Body of pancreas (tissue), 4 donors: ENCODE results near the gene LEFTY1.

Experiments
- POLR2A ChIP-seq, 3 donors: fragments of 450-650 bp; IDR thresholded peaks; one replicate each; pipeline ENCODE4 v1.6.1; 2016; ENCODE audit warnings: antibody characterized with exemption in 3 of 3, mild to moderate bottlenecking in 2 of 3
- TF ChIP-seq, protein P1 (sequence below), 7 experiments: fragments of 450-650 bp in 4 of 7; fragments of 200-600 bp in 3 of 7; sonication (generic) in 3 of 7; IDR thresholded peaks; one replicate each; pipeline ENCODE4 v1.5.1; 2016 to 2019; ENCODE audit warnings: antibody characterized with exemption in 7 of 7

DNA sequence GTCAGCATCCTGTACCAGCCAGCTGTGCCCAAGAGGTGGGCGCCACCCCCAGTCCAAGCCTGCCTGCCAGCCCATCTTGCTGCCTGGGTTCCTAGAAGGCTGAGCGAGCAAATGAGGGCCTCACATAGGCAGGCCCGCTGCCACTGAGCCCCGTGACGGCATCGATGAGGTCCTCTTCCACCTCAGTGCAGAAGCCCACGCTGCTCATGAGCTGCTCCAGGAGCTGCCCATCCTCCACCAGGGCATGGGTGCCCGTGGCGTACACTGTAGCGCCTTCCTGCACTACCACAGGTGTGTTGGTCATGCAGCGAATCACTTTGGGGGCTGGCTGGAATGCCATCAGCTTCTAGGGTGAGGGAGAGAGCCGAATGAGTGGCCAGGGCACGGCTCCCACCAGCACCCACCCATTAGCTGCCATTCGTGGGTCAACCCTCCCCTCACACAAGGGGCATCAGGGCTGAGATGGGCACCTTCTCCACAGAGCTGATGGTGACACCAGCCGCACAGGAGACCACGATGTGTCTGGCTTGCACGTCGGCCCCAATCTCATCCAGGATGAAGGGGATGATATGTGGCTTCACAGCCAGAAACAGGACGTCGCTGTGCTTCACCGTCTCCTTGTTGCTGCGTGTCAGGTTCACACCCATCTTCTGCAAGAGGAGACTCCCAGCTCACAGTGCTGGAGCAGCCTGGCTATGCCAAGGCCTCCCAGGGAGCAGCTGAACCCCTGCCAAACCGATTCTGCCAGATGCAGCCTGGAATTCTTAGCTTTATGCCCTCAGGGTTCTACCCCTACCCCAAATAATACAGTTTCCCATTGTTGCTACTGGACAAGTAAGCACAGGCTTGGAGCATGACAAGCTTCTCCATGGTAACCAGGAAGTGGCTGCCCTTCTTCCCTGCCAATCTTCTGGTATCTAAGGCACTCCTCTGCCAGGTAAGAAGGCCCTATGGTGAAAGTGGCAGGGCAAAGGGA lies 33.1 kb upstream of the LEFTY1 start:
- peak in 1 of 3 donors; percentile 21 for TF ChIP-seq POLR2A (IDR thresholded peaks at IDR 0.05)
- TF ChIP-seq, protein P1, sequence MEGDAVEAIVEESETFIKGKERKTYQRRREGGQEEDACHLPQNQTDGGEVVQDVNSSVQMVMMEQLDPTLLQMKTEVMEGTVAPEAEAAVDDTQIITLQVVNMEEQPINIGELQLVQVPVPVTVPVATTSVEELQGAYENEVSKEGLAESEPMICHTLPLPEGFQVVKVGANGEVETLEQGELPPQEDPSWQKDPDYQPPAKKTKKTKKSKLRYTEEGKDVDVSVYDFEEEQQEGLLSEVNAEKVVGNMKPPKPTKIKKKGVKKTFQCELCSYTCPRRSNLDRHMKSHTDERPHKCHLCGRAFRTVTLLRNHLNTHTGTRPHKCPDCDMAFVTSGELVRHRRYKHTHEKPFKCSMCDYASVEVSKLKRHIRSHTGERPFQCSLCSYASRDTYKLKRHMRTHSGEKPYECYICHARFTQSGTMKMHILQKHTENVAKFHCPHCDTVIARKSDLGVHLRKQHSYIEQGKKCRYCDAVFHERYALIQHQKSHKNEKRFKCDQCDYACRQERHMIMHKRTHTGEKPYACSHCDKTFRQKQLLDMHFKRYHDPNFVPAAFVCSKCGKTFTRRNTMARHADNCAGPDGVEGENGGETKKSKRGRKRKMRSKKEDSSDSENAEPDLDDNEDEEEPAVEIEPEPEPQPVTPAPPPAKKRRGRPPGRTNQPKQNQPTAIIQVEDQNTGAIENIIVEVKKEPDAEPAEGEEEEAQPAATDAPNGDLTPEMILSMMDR (IDR thresholded peaks at IDR 0.05) = no peak
